ENCODE measurements around the gene ARHGAP30.

ARHGAP30 gene

DNA sequence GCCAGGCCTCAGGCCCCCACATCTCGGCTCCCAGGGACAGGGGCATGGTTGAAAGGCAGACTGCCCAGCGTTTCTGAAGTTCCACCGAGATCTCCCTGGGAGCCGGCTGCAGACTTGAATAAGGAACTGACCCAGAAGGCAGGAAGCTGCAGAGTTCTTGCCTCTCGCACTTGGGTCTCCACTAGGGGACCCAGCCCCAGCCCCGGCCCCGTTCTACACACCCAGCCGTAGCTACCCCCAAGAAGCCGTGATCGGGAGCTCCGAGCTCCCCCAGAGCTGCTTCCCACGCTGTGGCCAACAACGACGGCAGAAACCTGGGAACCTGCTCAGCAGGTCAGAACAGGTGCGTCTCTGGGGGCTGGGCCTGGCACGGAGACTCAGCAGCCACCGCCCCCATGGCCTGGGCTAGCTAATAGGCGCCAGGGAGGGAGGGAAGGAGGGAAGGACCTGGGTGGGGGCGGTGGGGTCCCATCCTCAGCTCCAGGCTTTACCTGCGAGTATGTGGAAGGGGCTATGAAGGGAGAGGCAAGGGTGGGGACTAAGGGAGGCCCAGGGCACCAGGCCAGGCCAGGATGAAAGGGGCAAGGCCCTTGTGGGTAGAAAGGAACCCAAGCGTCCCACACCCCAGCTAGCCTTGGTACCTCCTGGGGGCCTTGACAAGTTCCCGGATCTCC lies 19.7 kb upstream of the ARHGAP30 start, which contains the start of gene NECTIN4:
Gene NECTIN4, minus strand, starts transcription at position 308 of the 674 bp plus-strand sequence. Its CDS starts 262 bp downstream, at position 46.
- no peak for DNase-seq

DNA sequence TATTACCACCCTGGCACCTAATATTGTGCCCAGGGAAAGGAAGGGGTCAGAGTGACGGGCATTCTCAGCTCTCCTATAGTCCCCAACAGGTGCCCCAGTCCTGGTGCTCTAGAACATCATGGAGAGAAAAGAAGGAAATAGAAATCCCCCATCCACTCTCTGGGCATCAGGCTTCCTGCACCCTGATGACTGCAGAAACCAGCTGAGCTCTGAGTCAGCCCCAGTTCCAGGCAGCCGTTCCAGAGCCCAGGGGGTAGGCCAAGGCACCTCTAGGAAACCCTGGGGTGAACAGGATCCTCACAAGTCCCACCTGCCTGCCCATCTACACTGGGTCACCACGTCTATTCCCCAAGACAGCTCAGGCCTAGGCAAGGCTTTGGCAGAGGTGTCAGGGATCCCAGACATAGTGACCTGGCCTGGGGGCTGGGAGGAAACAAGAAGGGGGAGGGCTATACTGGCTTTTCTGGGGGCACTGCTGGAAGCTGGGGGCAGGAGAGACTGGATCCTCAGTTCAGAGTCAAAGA lies 19.0 kb upstream of the ARHGAP30 start:
- no peak for DNase-seq

DNA sequence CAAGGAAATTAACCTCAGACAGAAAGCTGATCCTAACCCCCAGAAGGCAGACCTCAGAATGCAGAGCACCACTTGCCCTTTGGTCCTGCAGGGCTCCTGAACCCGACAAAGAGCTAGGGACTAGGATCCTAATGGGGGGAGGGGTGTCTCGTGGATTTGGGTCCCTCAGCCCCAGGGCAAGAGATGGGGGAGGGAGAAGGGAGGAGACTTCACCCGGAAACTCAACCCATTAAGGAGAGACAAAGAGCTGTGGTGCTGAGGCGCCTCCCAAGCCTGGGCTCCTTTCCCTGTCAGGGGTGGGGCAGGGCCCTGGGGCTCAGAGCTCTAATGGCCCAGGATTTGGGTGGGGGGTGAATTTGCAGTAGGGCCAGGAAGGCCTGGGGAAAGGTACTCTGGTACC lies 16.8 kb upstream of the ARHGAP30 start:
- DNase-seq = no peak

DNA sequence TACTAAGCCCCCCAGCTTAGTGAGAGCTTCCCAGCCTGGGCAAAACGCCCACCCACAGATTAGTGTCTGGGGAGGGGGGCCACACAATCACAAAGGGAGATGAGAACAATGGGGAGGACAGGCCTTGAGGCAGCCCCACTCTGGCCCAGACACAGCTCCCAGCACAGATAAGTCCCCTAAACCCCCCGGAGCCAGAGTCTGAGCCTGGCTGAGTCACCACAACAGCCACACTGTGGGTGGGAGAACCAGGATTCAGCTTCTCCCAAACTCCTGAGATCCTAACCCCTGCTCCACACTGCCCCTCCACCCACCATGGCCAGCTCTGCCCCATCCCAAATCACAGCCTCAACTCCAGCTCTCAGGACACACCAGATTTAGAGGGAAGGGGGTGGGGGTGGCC lies 15.5 kb upstream of the ARHGAP30 start:
- no peak for DNase-seq

DNA sequence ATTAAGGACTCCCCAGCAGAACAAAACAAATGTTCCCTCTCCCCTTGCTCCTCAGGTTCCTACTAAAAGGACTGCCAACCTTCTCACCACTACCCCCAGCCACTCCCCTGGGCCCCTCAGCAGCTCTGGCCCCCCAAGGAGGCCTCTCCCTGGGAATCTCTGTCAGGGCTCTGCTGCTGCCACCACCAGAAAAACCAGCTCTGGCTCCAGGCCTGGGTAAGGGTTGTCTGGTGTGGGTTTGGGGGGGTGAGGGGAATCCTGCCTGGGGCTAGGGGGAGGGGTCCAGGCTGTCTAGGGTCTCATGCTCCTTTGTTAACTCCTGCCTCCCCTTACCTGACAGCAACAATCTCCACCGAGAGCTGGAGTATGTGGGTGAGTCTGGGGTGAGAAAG lies 14.9 kb upstream of the ARHGAP30 start:
- DNase-seq = no peak

DNA sequence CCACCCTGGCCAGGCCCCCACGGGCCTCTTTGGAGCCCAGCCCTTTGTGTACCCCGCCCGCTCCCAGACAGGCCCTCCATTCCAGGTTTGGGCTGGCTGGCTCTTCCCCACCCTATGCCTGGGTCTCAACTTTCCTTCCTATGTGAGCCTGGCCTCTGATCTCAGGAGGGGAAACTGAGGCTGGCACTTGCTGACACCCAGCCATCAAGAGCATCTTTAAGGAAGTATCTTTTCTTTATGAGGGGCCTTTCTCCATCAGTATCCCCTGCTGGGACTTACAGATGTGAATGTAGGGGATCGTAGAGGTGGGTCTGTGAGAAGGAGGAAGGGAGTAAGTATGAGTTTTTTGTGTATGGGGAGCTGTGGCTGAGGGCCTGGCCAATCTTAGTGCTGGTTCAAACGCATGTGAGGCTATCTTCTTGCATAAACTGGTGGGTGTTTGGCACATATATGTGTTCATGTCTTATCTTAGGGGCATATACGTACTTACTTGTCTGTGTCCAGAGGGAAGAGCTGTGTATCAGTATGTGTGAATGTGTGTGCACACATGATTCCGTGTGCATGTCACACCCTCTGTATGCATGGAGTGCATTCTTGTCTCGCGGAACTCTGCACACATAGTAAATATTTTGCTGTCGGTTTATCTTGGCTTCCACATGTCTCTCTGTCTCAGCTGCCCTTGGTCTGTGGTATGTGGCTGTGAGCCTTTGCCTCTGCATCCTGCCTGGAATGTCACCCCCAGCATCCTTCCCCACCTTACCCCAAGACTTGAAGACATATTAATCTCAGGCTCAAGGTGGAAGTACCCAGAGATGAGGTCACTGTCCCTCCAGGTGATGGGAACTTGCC lies 14.3 kb upstream of the ARHGAP30 start:
- DNase-seq = no peak

DNA sequence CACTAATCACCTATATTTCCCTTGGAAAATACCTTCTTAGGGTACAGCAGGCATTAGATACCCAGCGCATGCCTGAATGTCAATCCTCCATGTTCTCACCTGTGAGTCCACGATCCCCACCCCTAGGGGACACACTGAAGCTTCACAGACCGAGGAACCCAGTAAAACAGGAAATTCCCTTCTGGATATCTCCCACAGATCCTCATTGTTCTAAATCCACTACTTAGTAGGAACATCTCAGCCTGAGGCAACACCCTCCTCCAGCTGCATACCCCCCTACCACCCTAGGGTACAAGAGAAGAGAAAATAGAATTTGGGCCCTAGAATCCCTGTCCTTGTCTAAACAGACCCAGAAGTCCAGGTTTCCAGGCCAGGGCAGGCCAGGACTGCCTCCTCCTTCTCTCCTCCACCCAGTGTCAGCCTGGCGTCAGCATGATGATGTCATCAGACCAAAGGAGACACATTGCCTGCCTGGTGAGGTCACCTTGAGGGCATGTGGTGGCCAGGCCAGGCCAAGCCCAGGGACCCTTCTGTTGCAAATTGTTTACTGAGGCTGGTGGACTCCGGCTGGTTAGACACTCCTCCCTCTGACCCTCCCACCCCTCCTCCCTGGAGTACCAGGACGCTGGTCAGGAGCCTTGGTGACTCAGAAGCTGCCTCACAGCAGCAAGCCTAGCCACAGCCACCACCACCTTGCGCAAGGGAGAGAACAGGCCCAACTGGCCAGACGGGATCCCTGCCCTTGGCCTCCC lies 13.5 kb upstream of the ARHGAP30 start:
- DNase-seq = no peak

DNA sequence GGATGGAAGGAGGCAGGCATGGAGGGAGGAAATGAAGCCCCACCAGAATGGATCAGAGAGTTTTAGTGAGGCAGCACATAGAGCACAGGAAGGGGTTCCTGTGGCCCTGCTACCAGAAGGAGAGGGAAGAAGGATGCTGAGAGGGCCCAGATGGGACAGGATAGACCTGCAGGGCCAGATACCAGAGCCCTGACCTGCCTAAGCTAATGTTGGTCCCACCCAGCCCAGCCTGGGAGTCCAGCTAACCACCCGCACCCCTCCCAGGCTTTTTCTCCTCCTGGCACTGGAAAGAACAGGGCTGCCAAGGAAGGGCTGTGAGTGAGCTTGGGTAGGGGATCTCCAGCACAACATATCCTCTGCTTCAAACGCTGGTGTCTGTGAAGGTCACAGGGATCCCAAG lies 12.8 kb upstream of the ARHGAP30 start:
- DNase-seq = no peak

DNA sequence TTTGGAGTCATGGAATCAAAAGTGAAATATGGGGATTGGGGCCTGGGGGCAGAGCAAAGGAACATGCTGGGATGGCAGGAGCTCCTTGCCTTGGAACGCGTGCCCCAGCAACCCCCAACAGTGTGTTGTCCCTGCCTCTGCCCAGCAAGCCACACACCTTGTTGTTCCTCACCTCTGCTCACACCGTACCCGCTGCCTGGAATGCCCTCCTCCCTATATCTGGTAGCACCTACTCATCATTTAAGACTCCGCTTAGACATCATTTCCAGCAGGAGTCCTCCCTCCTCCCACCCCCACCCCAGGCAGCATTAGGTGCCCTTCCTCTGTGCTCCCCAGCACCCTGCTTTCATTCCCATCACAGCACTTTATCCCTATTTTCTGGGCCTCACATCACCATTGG lies 11.8 kb upstream of the ARHGAP30 start:
- DNase-seq = no peak

DNA sequence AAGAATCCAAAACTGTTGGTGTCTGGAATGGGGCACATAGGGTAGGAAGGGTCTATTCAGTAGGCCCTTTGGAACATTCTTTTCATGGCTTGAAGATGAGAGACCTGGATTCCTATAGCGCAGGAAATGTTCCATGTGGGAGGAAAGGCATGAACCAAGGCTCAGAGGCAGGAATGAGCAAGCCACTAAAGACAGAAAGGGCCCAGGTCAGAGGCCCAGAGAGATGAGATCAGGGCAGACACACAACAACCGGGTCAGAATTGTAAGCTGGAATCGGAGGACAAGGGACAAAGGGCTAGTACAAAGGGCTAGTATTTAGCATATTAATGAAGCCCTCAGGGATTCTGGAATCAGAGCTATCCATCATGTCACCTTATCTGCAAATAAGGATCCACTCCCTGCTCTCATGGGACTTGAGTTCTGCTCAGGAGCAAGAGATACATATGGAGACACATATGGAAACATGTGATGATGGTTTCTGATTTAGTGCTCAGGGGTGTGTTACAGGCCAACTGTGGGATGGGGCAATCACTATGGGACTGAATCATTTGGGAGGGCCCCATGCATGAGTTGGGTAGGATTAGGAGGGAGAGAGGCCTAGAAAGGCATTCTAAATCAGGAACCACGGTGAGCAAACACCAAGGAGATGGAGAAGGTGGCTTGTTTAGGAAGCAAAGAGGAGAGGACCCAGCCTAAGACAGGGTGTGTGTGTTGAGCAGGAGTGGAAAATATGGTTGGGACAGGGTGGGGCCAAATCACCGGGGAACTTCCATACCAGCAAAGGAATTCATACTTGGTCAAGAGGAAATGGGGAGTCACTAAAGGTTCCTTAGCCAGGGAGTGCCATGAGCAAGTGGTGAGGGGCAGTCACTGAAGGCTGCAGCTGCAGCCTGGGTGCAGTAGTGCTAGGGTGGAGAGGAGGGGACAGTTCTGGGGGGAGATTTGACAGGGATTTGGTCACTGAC lies 11.0 kb upstream of the ARHGAP30 start:
- no peak for DNase-seq

DNA sequence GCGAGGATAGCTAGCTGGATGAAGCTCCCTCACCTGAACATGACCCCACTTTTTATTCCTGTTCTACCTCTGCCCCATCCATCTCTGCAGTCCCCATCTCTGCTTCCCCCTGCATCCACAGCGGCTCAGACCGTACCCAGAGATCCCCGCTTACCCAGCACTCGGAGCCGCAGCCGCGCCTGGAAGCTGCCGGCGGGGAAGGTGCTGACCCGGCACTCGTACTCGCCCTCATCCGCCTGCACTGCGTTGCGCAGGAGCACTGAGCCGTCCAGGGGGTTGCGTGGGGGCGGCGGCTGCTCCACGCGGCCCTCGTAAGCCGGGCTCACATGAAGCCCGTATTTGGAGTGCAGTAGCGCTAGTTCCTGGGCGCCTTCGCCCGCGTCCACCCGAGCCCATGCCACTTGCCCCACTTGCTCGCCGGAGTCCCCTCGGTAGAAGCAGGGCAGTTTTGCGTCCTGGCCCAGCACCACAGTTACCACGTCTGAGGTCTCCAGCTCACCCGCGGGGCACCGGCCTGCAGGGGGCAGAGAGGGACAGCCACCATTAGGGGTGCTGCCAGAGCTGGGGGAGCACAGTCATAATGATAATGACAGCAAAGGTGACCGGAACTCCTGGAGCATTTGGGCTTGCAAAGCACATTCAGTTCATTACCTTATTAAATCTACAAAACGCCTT lies 9.9 kb upstream of the ARHGAP30 start:
- DNase-seq = no peak

DNA sequence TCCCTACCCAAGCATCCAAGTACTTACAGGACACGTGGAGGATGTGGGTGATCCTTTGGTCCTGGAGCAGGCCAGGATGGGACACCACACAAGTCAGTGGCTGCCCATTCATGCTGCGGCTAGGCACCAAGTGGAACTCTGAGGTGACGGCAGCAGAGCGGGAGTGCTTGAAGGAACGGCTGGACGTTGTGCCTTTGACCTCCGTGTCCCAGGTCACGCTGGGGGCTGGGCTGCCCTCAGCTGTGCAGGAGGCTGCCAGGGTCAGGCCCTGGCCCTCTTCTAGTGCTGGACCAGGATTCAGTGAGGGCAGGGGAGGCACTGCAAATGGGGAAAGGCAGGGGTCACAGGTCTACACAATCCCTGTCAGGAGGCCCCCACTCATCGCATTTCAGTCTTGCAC lies 7.7 kb upstream of the ARHGAP30 start:
- no peak for DNase-seq

DNA sequence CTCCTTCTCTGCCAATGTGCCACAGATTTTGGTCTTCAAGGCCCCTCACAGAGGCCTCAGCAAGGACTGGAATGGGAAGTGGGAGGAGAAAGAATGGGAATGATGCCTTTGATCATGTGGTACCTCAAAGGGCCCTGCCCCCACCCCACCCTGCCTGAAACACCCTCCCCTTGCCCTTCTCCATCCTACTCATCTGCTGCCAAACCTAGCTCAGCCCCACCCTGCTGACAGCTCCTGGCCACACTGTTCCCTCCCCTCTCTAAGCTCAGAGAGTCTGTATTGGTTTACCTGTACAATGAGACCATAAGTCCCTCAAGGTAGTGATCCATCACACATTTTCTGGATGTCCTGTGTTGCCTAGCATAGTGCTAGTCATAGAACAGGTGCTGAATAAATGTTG lies 6.7 kb upstream of the ARHGAP30 start:
- DNase-seq = no peak

DNA sequence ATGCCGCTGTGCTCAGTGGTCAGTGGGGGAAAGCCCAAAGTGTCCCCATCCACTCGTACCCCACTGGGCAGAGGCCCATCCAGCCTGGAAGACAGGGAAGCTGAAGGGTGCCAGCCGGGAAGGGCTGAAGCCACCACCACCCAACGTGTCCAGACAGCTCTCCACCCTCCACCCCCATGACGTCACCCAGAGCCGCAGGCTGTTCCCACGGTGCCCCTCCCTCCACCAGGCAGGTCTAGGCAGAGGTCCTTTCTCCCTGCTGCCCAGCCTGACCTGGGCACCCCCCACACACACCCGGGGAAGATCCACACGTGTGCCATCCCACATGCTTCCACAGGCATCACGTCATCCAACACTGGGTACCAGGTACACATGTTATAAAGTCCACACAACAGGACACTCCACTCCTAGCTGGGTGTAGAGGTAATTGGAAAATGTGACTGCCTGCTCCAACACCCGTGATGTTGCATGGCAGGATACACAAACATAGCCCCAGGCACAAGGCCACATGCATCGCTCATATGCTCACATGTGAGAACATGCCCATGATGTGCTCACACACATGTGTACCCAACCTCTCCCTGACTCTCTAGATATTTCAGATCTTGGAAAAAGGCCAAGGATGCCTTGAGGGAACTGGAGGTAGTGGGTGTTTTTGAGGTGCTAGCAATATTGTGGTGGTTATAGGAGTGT lies 5.1 kb upstream of the ARHGAP30 start:
- no peak for DNase-seq

DNA sequence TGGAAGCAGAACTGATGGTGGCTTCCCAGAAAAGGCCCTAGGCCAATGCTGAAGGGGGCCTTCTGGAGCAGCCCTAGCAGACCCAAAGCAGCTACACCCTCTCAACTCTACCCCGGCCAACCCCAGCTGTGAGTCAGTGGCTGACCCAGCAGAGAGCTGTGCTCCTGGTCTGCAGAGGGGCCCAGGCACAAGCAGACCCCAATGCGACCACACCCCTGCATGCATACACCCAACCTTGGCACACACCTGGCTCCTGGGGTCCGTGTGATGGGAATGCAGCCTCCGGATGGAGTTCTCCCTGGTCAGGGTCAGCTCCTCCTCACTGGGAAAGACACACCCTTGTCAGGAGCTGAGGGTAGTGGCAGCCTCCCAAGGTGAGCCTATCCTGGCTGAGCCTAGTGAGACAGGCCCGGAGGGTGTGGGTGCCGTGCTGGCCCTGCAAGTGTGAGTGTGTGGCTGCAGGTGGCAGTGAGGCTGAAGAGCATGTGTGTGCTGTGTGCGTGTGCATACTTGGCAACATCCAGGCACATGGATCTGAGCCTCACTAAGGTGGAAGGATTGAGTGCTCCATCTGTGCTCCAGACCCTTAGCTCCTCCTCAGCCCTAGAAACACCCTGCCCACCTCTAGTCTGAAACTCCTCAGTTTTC lies 3.9 kb upstream of the ARHGAP30 start:
- no peak for DNase-seq

DNA sequence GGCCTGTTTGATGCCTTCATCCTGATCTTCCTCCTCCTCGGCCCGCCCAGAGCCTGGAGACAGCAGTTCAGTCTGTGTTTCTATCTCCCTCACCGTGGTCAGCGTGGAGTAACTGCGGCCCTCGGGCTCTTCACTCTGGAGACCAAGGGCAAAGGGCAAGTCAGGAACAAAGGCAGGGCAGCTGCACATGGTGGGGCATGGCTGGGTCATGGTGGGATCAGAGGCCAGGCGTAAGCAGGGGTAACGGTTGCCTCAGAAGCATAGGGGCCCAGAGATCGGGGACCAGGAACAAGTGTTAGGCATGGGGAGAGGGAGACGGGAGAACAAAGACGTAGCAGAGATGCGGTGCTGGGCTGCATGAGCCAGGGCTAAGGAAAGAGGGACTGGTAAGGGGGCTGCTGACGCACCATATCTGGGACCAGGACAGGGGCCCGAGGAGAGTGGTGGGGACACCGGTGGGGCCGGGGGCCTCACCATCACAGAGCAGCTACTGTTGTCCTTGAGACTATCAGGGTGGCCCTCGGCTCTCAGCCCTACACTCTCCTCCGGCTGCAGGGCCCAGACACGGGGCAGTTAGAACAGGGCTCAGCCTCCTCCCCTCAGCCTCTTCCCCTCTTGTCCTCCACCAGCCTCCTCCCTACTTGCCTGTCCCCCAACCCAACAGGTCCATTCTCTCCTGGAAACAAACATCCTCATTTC lies 3.2 kb upstream of the ARHGAP30 start:
- no peak for DNase-seq

DNA sequence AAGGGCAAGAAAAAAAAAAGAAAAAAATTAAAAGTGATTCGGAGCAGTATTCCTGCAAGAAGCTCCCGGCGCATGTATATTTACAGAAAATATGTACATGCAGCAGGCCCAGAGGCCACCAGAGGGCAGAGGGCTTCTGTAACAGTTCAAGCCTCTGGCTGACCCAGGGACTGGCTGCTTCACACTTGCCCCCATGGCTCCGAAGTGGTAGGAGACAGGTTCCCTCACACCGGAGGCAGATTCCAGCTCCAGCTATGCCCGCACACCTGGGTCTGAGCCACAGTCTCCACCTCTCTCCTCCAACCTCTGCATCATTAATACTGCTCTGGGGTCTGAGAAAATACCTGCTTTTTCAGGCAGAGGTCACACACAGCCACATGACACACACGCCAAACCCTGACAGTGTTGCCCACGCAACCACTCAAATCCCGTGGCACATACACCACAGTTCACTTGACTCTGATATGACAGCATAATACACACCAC lies 2.2 kb upstream of the ARHGAP30 start:
- DNase-seq = peak; percentile 28

DNA sequence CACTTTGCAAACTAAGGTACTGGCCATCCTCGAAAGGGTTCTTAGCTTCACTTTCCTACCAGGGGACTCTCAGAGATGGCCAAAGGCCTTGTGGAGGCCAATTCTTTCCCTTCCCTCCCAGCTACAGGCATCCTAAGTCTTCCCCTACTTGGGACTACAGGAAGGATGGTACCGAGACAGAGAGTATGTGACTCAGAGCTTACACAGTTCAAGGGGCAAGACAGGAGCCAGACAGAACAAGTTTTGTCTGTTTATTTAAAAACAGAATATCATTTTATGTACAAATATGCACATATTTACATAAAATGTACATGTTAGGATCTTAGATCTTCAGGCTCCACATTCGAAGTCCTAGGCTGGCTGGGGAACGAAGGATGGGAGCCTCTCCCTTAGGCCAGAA lies 1.1 kb upstream of the ARHGAP30 start:
- no peak for DNase-seq

DNA sequence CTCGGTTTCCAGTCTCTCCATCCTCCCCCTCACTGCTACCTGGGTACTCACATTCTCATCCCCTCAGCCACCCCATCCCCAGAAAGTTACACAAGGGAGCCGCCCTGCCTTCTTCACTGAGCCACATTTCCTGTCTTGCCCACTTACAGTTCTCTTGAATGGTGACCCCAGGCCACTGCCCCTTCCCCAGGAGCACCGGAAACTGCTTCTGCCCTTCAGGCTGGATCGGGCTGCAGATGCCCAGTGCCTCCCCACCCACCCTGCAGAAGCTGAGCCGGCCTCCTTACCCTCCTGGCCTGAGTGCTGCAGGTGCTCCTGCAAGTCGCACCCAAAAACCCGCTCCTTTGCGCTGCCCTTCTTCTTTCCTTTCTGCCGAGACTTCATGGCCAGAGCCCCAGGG lies 450 bp downstream of the ARHGAP30 start:
- peak; percentile 5 for DNase-seq
